Measurements from ENCODE around the gene ITPKB.

DNA sequence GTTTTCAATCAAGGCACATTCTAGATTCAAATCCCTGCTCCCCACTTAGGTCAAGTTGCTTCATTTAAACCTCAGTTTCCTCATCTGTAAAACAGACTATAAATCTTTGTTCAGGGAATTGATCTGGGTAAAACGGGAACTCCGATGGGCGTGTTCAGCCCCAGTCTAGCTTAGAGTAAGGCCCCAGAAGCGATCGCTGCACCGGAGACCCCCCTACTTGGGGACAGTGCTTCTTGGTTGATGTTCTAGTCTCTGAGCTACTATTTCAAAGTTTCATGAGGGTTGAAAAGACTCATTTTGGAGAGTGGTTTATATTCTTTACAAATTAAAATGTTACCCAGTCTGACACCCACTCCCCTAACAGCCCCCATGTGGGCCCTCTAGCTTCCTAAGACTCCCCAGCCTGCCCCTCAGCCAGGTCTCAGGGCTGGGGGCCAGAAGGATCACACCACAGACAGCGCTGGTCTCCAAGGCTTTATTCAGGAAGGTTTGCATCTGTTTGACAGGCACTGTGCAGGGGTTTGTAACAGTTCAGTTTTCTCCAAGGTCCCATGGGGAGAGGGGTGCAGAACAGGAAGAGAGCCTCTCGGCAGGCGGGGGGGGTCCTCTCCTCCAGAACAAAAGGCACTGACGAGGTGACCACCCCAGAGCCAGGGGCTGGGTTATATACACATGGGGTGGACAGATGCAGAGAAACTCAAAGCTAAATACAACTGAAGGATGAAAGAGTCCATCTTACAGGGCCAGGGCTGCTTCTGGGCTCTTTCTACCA is 107.7 kb downstream of the ITPKB start:
- TF ChIP-seq POLR2A (IDR thresholded peaks at IDR 0.05), result no peak
- TF ChIP-seq, protein P1, sequence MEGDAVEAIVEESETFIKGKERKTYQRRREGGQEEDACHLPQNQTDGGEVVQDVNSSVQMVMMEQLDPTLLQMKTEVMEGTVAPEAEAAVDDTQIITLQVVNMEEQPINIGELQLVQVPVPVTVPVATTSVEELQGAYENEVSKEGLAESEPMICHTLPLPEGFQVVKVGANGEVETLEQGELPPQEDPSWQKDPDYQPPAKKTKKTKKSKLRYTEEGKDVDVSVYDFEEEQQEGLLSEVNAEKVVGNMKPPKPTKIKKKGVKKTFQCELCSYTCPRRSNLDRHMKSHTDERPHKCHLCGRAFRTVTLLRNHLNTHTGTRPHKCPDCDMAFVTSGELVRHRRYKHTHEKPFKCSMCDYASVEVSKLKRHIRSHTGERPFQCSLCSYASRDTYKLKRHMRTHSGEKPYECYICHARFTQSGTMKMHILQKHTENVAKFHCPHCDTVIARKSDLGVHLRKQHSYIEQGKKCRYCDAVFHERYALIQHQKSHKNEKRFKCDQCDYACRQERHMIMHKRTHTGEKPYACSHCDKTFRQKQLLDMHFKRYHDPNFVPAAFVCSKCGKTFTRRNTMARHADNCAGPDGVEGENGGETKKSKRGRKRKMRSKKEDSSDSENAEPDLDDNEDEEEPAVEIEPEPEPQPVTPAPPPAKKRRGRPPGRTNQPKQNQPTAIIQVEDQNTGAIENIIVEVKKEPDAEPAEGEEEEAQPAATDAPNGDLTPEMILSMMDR (IDR thresholded peaks at IDR 0.05), result no peak

Measured in heart left ventricle (tissue), 13 donors.